ENCODE results near the gene SMIM44. TPM values are rescaled to one million over a fixed set of nuclear protein-coding genes. Genes with fewer than 3 reads are reported as not detected.

The SMIM44 gene
- total RNA-seq, 1 donor from 2014 or later: not detected

- TF ChIP-seq, protein P1, sequence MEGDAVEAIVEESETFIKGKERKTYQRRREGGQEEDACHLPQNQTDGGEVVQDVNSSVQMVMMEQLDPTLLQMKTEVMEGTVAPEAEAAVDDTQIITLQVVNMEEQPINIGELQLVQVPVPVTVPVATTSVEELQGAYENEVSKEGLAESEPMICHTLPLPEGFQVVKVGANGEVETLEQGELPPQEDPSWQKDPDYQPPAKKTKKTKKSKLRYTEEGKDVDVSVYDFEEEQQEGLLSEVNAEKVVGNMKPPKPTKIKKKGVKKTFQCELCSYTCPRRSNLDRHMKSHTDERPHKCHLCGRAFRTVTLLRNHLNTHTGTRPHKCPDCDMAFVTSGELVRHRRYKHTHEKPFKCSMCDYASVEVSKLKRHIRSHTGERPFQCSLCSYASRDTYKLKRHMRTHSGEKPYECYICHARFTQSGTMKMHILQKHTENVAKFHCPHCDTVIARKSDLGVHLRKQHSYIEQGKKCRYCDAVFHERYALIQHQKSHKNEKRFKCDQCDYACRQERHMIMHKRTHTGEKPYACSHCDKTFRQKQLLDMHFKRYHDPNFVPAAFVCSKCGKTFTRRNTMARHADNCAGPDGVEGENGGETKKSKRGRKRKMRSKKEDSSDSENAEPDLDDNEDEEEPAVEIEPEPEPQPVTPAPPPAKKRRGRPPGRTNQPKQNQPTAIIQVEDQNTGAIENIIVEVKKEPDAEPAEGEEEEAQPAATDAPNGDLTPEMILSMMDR (IDR thresholded peaks at IDR 0.05; ENCODE audit: partially characterized antibody, unreplicated experiment): no peak
- no peak for DNase-seq
- Mint-ChIP-seq H3K27ac (ENCODE audit: unreplicated experiment) (no peak overlapping the region), H3K4me3 (ENCODE audit: unreplicated experiment) (no peak overlapping the region), H3K4me1 (ENCODE audit: low read depth, unreplicated experiment) (no peaks in the 10 kb centered on the region), H3K36me3 (ENCODE audit: unreplicated experiment) (no peaks in the 10 kb centered on the region), H3K9me3 (ENCODE audit: unreplicated experiment) (peaks cover 2% of the 10 kb centered on the region), H3K27me3 (ENCODE audit: unreplicated experiment) (no peaks in the 10 kb centered on the region)
Observed at GRCh38 chr19:3479834-3480215, 3.4 kb downstream of the SMIM44 start.

DNA sequence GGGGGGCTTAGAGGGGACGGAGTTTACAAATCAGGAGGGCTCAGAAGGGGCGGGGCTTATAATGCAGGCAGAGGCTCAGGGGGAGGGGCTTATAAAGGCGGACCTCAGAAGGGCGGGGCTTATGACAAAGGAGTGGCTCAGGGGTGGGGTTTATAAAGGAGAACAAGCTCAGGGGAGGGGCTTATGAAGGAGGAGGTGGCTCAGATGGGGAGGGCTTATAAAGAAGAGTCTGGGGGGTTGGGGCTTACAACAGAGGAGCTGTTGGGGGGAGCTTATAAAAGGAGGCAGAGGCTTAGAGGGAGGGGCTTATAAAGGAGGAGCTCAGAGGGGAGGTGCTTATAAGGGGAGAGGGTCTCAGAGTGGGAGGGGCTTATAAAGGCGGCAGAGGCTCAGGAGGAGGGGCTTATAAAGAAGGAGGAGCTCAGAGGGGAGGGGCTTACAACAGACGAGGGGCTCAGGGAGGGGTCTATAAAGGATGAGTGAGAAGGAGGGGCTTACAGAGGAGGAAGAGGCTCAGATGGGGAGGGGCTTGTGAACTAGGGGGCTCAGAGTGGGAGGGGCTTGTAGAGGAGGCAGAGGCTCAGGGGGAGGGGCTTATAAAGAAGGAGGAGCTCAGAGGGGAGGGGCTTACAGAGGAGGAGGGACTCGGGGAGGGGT is 3.9 kb downstream of the SMIM44 start:
- H3K27ac Mint-ChIP-seq (ENCODE audit: unreplicated experiment): no peak overlapping the region
- TF ChIP-seq, protein P1 (IDR thresholded peaks at IDR 0.05; ENCODE audit: partially characterized antibody, unreplicated experiment): no peak
- H3K27me3 Mint-ChIP-seq (ENCODE audit: unreplicated experiment): no peaks in the 10 kb centered on the region
- no peaks in the 10 kb centered on the region for H3K4me1 Mint-ChIP-seq (ENCODE audit: low read depth, unreplicated experiment)
- H3K36me3 Mint-ChIP-seq (ENCODE audit: unreplicated experiment): no peaks in the 10 kb centered on the region
- peaks cover 2% of the 10 kb centered on the region for H3K9me3 Mint-ChIP-seq (ENCODE audit: unreplicated experiment)
- H3K4me3 Mint-ChIP-seq (ENCODE audit: unreplicated experiment): no peak overlapping the region
- DNase-seq: no peak

DNA sequence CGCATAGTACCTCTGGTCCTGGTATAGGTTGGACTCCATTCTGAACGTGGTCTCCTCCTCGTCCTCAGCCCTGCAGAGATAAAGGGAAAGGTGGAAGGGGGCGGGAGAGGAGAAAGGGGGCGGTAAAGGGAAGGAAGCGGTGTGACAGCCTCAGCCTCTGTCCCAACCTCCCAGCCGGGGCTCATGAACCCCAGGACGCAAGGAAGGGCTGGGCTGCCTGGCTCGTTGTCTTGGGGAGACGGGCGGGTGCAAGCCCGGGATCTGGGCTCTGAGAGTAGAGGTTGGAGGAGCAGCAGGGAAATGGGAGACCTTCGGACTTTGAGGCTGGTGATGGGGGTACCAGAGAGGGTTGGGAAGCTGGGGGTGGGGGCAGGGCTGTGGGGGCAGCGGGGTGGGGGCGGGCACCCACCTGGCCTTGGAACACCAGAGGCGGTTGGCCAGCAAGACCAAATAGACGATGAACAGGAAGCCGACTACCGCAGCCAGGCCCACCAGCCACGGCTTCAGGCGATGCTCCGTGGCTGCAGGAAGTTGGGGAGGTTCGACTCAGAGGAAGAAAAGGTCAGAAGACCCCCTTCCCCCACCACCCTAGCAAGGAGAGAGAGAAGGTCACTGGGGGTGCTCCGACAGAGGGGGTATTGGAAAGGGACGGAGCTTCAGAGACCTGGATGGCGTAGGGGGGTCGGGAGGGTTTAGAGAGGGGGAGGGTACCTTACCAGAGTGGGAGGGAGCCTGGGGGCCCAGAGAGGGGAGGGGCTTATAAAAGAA is 4.6 kb downstream of the SMIM44 start:
- Mint-ChIP-seq H3K27me3 (ENCODE audit: unreplicated experiment) (no peaks in the 10 kb centered on the region), H3K4me1 (ENCODE audit: low read depth, unreplicated experiment) (no peaks in the 10 kb centered on the region), H3K4me3 (ENCODE audit: unreplicated experiment) (no peak overlapping the region), H3K27ac (ENCODE audit: unreplicated experiment) (no peak overlapping the region), H3K36me3 (ENCODE audit: unreplicated experiment) (no peaks in the 10 kb centered on the region), H3K9me3 (ENCODE audit: unreplicated experiment) (peaks cover 2% of the 10 kb centered on the region)
- DNase-seq: no peak
- TF ChIP-seq, protein P1 (IDR thresholded peaks at IDR 0.05; ENCODE audit: partially characterized antibody, unreplicated experiment): no peak

DNA sequence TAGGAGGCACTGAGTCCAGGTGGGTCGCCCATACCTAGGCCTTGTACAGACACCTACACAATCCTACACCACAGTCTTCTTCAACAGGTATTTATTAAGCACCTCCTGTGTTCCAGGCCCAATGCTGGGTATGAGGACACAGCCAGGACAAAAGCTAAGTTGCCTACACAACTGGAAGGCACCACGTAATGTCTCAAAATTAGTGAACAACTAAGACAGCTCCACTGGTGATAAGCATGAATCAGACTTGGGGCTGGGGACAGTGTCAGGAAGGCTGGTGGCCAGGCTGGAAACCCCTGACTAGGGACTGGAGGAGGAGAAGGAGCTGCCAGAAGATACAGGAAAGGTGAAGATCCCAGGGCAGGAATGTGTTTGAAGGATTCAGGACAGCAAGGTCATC is 5.3 kb downstream of the SMIM44 start:
- no peak for DNase-seq
- TF ChIP-seq, protein P1 (IDR thresholded peaks at IDR 0.05; ENCODE audit: partially characterized antibody, unreplicated experiment): no peak
- no peak overlapping the region for H3K27ac Mint-ChIP-seq (ENCODE audit: unreplicated experiment)
- peaks cover 2% of the 10 kb centered on the region for H3K9me3 Mint-ChIP-seq (ENCODE audit: unreplicated experiment)
- no peaks in the 10 kb centered on the region for H3K27me3 Mint-ChIP-seq (ENCODE audit: unreplicated experiment)
- H3K4me3 Mint-ChIP-seq (ENCODE audit: unreplicated experiment): no peak overlapping the region
- H3K4me1 Mint-ChIP-seq (ENCODE audit: low read depth, unreplicated experiment): no peaks in the 10 kb centered on the region
- no peaks in the 10 kb centered on the region for H3K36me3 Mint-ChIP-seq (ENCODE audit: unreplicated experiment)

DNA sequence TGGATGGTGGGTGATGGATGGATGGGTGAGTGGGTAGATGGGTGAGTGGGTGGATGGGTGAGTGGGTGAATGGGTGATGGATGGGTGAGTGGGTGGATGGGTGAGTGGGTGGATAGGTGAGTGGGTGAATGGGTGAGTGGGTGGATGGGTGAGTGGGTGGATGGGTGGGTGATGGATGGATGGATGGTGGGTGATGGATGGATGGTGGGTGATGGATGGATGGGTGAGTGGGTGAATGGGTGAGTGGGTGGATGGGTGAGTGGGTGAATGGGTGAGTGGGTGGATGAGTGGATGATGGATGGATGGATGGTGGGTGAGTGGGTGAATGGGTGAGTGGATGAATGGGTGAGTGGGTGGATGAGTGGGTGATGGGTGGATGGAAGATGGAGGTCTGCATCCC is 5.7 kb downstream of the SMIM44 start:
- Mint-ChIP-seq H3K4me3 (ENCODE audit: unreplicated experiment) (no peak overlapping the region), H3K9me3 (ENCODE audit: unreplicated experiment) (peaks cover 2% of the 10 kb centered on the region), H3K4me1 (ENCODE audit: low read depth, unreplicated experiment) (no peaks in the 10 kb centered on the region), H3K27ac (ENCODE audit: unreplicated experiment) (no peak overlapping the region), H3K36me3 (ENCODE audit: unreplicated experiment) (no peaks in the 10 kb centered on the region), H3K27me3 (ENCODE audit: unreplicated experiment) (no peaks in the 10 kb centered on the region)
- DNase-seq: no peak
- TF ChIP-seq, protein P1 (IDR thresholded peaks at IDR 0.05; ENCODE audit: partially characterized antibody, unreplicated experiment): no peak
